Erythroblast (primary cell): ENCODE measurements around the gene HSFX2.

Experiments used
- GATA1 ChIP-seq: IDR thresholded peaks from 2 replicates; pipeline ENCODE4 v1.6.1; 2011; ENCODE audit warnings: low read depth, mild to moderate bottlenecking, control low read depth, low read length, moderate library complexity
- POLR2A ChIP-seq: IDR thresholded peaks from 2 replicates; pipeline ENCODE4 v1.6.1; 2011; ENCODE audit warnings: mild to moderate bottlenecking, low read length

- TF ChIP-seq POLR2A (no peak), GATA1 (no peak)
These were observed 23.8 kb upstream of the HSFX2 start for GRCh38 chrX:149618871-149619270.
